Activated CD4-positive, alpha-beta T cell treated with anti-CD3 and anti-CD28 coated beads, Interleukin-2, Interleukin-6, amounts not matched to agents 100 ng/mL and 50 ng/mL, durations not matched to agents 16 hours and 8 hours (primary cell): Measurements from ENCODE around the gene NRDC.
A peak's percentile ranks its signal among the peaks of the same experiment; 100 is the strongest.
"Not testable (repeated sequence)": the region's sequence is repeated elsewhere in the genome, so short reads cannot be mapped to it uniquely, and the experiment has no call there.

Source experiments
- DNase-seq: peaks from one replicate; pipeline ENCODE4 v3.0.0-alpha.2; 2020

The NRDC gene

GRCh38 chr1:51894748-51895147, 16.2 kb upstream of the NRDC start:
- DNase-seq = not testable (repeated sequence)

GRCh38 chr1:51878308-51878615, 265 bp downstream of the NRDC start:
- DNase-seq = no peak

DNA sequence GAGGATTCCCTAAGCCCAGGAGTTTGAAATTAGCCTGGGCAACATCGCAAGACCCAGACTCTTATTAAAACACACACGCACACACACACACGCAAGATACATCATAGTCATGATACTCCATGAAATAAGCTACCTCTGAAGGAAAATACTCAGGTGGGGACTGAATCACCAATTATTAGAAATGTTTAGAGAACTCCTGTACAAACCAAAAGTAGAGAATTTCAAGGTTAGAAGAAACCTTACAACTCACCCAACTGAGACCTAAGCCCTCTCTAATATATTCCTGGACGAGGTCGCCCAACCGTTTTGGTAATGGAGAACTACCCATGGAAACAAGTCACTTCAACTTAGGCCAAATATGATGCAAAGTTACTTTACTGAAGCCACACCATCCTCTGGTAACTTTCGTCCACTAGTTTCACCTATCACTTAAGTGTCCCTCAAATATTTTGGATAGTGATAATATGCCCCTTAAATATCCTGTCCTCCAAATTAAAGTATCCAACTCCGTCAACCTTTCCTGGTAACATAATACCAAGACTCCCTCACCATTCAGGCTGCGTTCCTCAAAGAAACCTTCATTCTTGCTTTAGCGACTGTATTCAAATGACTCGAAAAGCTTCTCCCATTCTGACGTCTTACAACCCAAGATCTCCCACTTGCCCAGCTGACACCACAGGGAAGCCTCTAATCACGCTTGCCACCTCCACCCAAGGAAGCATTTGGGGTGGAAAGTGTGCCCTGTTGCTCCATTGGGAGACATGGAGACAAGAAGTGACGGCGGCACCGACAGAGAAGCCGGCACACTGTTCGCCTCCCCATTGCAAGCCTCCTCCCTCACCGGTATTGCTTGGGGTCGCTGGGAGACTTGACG, 856 bp downstream of the NRDC start:
- DNase-seq = peak; percentile 24

DNA sequence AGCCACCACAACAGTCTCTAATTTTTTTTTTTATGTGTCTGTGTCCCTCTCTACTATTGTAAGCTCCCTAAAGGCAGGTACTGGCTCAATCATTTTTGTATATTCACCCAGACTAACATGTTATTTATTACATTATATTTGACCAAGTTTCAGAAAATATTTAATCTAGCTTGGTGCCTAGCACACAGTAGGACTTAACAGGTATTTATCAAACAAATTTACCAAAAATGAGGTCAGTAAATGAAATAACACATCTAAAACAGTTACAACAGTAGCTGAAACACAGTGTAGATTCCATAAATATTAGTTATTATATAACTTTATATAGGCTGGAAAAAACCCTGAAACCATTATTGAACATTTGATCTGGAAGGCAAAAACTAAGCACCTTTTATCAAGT, 2.7 kb downstream of the NRDC start:
- DNase-seq = no peak

DNA sequence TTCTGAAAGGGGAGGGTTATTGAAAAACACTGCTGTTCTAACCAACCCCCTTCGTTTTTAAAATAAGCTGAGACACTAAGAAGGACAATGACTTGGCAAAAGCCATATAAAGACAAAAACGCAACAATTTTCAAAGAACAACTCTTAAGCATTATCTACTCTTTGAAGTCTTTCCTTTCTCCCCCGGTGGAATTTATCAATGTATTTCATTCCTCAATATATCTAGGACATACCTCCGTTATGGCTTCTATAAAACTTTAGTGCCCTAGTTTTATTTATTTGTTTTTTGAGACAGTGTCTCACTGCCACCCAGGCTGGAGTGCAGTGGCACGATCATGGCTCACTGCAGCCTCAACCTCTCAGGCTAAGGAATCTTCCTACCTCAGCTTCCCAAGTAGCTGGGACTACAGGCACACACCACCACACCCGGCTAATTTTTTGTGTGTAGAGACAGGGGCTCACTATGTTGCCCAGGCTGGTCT, 3.2 kb downstream of the NRDC start:
- no peak for DNase-seq

DNA sequence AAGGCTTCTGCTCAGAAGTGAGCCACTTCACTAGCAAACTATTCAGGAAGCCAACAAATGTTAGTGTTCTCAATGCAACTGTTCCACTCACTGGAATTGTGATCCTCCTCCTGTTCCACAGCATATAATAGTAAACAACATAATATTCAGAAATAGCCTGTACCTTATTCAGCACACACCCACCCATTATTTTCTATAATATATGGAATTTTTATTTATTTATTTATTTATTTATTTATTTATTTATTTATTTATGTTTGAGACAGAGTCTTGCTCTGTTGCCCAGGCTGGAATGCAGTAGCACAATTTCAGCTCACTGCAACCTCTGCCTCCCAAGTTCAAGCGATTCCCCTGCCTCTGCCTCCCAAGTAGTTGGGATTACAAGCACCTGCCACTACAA, 5.3 kb downstream of the NRDC start:
- not testable (repeated sequence) for DNase-seq

- DNase-seq = no peak
Observed at GRCh38 chr1:51871351-51871975, 7.1 kb downstream of the NRDC start.

- DNase-seq = no peak
Observed at GRCh38 chr1:51870603-51871350, 7.8 kb downstream of the NRDC start.

GRCh38 chr1:51867479-51868232, 10.9 kb downstream of the NRDC start:
- no peak for DNase-seq

DNA sequence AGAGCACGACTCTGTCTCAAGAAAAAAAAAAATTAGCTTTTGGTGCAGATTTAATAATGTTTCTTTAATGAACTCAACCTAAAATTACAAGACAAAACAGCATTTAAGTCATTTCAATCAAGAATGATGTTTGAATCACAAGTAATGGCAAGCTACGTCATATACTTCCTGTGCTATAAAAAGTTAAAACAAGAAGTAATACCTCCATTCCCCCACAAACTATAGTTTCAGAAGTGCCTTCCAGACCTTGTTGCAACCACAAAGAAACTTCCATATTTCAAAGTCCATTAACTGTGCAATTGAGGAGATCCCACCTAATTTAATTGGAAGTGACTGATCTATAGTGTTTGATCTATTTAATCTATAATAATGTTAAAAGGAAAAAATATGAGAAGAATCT, 15.1 kb downstream of the NRDC start:
- DNase-seq = no peak

DNA sequence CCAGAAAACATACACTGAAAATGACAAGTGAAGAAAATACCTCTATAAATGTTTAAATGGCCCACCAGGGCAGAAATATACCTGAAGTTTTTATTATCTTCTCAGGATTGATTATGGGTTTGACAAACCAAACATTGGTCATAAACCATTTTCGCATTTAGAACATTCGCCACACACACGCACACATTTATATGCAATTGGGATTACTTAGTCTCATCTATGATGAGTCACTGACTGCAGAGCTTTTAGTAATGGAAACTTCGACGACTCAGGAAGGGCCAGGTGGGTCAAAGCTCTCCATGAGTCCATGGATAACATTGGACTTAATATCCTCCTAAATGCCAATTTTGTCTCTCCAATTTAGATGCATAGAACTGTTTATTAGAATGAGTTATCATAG, 16.9 kb downstream of the NRDC start:
- no peak for DNase-seq

DNA sequence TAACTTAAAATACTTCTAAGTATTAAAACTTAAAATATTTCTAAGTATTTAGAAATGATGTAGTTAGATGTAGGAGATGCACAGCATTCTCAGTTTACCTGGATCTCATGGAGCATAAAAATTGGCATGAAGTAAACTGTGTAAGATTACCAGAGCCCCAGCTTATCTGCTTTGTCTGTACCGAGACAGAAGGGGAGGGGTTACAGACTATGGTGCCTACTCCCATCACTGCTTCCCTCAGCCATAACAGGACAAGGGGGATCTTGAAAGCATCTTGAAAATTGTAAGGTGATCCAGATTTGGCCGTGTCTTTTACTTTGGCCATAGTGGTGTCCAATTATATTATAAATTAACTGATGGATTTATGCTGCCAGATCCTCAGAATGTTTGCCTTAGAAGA, 18.8 kb downstream of the NRDC start:
- DNase-seq = no peak

- no peak for DNase-seq
Observed at GRCh38 chr1:51859333-51859732, 19.2 kb downstream of the NRDC start.

GRCh38 chr1:51858892-51859291, 19.6 kb downstream of the NRDC start:
- no peak for DNase-seq

DNA sequence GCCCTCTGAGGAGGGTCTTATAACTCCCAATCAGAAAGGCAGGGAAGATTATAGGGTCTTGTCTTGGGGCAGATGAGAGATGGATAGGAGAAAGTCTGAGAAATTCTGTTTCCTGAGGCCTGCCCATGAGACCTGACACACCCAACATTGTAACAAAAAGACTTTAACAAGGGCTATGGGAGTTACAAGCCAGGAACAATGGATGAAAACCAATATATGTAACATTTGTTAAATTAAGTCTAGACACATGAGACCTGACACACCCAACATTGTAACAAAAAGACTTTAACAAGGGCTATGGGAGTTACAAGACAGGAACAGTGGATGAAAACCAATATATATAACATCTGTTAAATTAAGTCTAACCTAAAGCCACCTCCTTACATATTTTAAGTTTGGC, 21.8 kb downstream of the NRDC start:
- DNase-seq = no peak

DNA sequence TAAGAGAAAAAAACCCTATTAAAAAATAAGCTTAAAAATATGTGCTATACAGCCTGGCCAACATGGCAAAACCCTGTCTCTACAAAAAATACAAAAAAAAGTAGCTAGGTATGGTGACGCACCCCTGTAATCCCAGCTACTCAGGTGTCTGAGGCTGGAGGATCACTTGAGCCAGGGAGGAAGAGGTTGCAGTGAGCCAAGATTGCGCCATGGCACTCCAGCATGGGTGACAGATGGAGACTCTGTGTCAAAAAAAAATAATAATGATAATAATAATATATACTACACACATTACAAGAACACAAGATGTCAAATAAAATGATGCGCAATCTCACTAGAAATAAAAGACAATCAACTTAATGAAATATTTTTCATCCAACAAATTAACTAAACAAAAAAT, 22.9 kb downstream of the NRDC start:
- no peak for DNase-seq

DNA sequence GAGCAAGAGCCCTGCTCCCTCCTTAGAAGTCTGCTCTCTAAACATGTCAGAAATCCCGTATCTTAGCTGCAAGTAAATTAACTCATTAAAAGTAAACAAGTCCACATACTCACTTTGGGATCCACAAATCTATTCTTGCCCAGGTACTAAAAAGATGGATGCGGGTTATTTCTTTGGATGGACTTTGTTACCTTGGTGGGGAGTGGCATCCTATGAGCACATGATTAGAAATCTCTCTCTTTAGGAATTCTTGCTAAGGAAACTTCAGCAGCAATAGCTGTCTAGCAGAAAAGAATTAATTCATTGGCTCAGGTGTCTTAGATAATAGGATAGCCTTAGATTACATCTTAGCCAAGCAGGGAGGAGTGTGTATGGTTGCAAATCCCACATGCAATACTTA, 25.2 kb downstream of the NRDC start:
- DNase-seq = no peak

DNA sequence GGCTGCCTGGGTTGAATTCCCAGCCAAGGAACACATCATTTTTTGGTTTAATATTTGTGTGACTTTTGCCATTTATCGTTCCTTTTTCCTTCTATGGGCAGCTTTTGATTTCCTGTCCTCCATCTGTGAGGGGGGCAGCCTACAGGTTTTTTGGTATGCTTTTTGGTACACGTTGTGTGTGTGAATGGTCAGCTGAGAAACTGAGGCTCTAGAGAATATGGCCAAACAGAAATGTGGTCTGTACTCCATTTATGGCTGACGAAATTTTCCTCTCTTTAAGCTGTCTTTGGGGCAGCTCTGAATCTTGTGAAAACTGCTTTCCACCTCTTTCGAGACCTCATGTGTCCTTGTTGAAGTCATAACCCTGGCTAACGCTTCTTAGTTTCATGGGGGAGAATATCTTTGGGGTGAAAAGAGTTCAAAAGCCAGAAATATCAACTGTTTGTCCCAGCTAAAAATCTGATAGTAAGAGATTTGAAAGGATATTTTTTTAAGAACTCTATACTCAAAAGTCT, 26.6 kb downstream of the NRDC start:
- no peak for DNase-seq

GRCh38 chr1:51850420-51851223, 27.9 kb downstream of the NRDC start:
- no peak for DNase-seq

GRCh38 chr1:51847294-51847920, 31.1 kb downstream of the NRDC start:
- no peak for DNase-seq

DNA sequence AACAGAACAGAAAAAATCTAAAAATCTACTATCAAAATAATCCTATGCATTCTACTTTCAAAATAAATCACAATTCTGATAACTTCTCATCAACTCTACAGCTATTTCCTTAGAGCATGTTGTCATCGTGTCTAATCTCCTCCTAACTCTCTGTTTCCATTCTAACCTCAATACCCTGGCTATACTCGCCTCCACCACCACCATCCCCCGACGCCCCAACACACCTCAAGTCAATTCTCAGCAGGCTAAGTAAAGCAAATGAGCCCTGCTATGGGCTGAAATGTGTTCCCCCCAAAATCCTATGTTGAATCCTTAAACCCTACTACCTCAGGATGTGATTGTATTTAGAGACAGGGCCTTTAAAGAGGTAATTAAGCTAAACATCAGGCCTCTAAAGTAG, 34.6 kb downstream of the NRDC start:
- DNase-seq = peak; percentile 21

GRCh38 chr1:51842261-51842660, 36.3 kb downstream of the NRDC start:
- DNase-seq = no peak
